ENCODE results near the gene SMIM3. TPM values are rescaled to one million over a fixed set of nuclear protein-coding genes. Genes with fewer than 3 reads are reported as not detected.
"Not testable (repeated sequence)": the region's sequence is repeated elsewhere in the genome, so short reads cannot be mapped to it uniquely, and the experiment has no call there.

The SMIM3 gene
- total and polyA plus RNA-seq, 2 of the 4 experiments (the other 2 are of a cell fraction) = 37.5 to 53.4 TPM

- dilution Hi-C loops (cut with HindIII; ENCODE audit: low sequenced_read_pairs, unreplicated experiment) (no loop called here), in situ Hi-C loops (cut with MboI; ENCODE audit: low sequenced_read_pairs) (no loop called here)
Observed at GRCh38 chr5:150829744-150830143, 51.2 kb downstream of the SMIM3 start.

GRCh38 chr5:150831821-150832220 lies 53.3 kb downstream of the SMIM3 start:
- H4K5ac ChIP-seq (ENCODE audit: low read depth, low read length); H4K91ac ChIP-seq (ENCODE audit: insufficient read depth, low read depth, low read length); H3K4me3 ChIP-seq (ENCODE audit: insufficient read depth, low read depth, low read length); H3K23ac ChIP-seq (ENCODE audit: low read depth, low read length); H3K9me3 ChIP-seq (ENCODE audit: control insufficient read depth, insufficient read depth, low read length); H2AFZ ChIP-seq (replicated peaks; ENCODE audit: low read length, poor library complexity); H2BK120ac ChIP-seq (ENCODE audit: low read depth, low read length); H2AK9ac ChIP-seq (replicated peaks; ENCODE audit: low read depth, low read length, poor library complexity); in situ Hi-C loops (cut with MboI; ENCODE audit: low sequenced_read_pairs); BruUV-seq (replicated peaks); H2BK5ac ChIP-seq (ENCODE audit: low read depth, low read length, poor library complexity, severe bottlenecking); H3K18ac ChIP-seq (ENCODE audit: low read depth, low read length); intact Hi-C loops (cut with micrococcal nuclease); CTCF ChIA-PET; H3K9me1 ChIP-seq (ENCODE audit: insufficient read depth, low read length); H2BK20ac ChIP-seq (ENCODE audit: low read depth, low read length); H3K36me3 ChIP-seq (ENCODE audit: control insufficient read depth, insufficient read depth, low read length); DNase-seq; ATAC-seq (ENCODE audit: low read depth); H4K20me1 ChIP-seq (ENCODE audit: insufficient read depth, low read length); H3K4ac ChIP-seq (ENCODE audit: low read depth, low read length); dilution Hi-C loops (cut with HindIII; ENCODE audit: low sequenced_read_pairs, unreplicated experiment); H2BK15ac ChIP-seq (ENCODE audit: low read depth, low read length); POLR2A ChIA-PET (ENCODE audit: unreplicated experiment); H3K79me1 ChIP-seq (ENCODE audit: low read depth in 1 of 2, low read length in 2 of 2); H3K27ac ChIP-seq (ENCODE audit: insufficient read depth, low read length); H3K27me3 ChIP-seq (ENCODE audit: control insufficient read depth, insufficient read depth, low read length); H4K8ac ChIP-seq (ENCODE audit: low read depth in 2 of 2, low read length in 2 of 2); H2AK5ac ChIP-seq (ENCODE audit: low read depth, low read length); H3K9ac ChIP-seq (ENCODE audit: low read depth, low read length); H3K56ac ChIP-seq (ENCODE audit: extremely low read depth, insufficient read depth, low read length); H3K4me2 ChIP-seq (ENCODE audit: low read depth, low read length); H3K14ac ChIP-seq (replicated peaks; ENCODE audit: low read depth, low read length); H3K4me1 ChIP-seq (ENCODE audit: control insufficient read depth, insufficient read depth, low read length): not testable (repeated sequence)
- WGBS, 2 experiments (ENCODE audit: extremely low coverage in 2 of 2, insufficient read length in 1 of 2) = no CpG with 5 or more reads among the region's 3 CpGs

More at GRCh38 chr5:150829744-150830143, 51.2 kb downstream of the SMIM3 start:
- ATAC-seq (ENCODE audit: low read depth) = no peak
- Histone ChIP-seq H3K4me1 (ENCODE audit: control insufficient read depth, insufficient read depth, low read length) (no peaks in the 10 kb centered on the region), H3K18ac (ENCODE audit: low read depth, low read length) (no peak overlapping the region), H3K14ac (replicated peaks; ENCODE audit: low read depth, low read length) (no peak overlapping the region), H4K5ac (ENCODE audit: low read depth, low read length) (no peak overlapping the region), H4K20me1 (ENCODE audit: insufficient read depth, low read length) (no peaks in the 10 kb centered on the region), H2BK120ac (ENCODE audit: low read depth, low read length) (no peak overlapping the region), H2AK5ac (ENCODE audit: low read depth, low read length) (no peak overlapping the region), H3K4me3 (ENCODE audit: insufficient read depth, low read depth, low read length) (no peak overlapping the region), H4K8ac (ENCODE audit: low read depth in 2 of 2, low read length in 2 of 2) (no peak overlapping the region), H3K23ac (ENCODE audit: low read depth, low read length) (no peak overlapping the region), H3K27me3 (ENCODE audit: control insufficient read depth, insufficient read depth, low read length) (no peaks in the 10 kb centered on the region; the same call in 1 of the 2 replicates), H3K4ac (ENCODE audit: low read depth, low read length) (no peak overlapping the region), H3K36me3 (ENCODE audit: control insufficient read depth, insufficient read depth, low read length) (no peaks in the 10 kb centered on the region), H2AK9ac (replicated peaks; ENCODE audit: low read depth, low read length, poor library complexity) (no peak overlapping the region), H3K56ac (ENCODE audit: extremely low read depth, insufficient read depth, low read length) (no peak overlapping the region), H4K91ac (ENCODE audit: insufficient read depth, low read depth, low read length) (no peak overlapping the region), H2AFZ (replicated peaks; ENCODE audit: low read length, poor library complexity) (no peak overlapping the region), H3K4me2 (ENCODE audit: low read depth, low read length) (no peak overlapping the region), H2BK15ac (ENCODE audit: low read depth, low read length) (no peak overlapping the region), H3K9me1 (ENCODE audit: insufficient read depth, low read length) (no peaks in the 10 kb centered on the region), H3K79me1 (ENCODE audit: low read depth in 1 of 2, low read length in 2 of 2) (no peaks in the 10 kb centered on the region), H3K9ac (ENCODE audit: low read depth, low read length) (no peak overlapping the region), H2BK20ac (ENCODE audit: low read depth, low read length) (no peak overlapping the region), H3K9me3 (ENCODE audit: control insufficient read depth, insufficient read depth, low read length) (peaks cover 4% of the 10 kb centered on the region; the same call in 1 of the 2 replicates), H2BK5ac (ENCODE audit: low read depth, low read length, poor library complexity, severe bottlenecking) (no peak overlapping the region), H3K27ac (ENCODE audit: insufficient read depth, low read length) (no peak overlapping the region)
- DNase-seq = no peak
- WGBS, 2 experiments (ENCODE audit: extremely low coverage in 2 of 2, insufficient read length in 1 of 2) = no CpG with 5 or more reads among the region's 5 CpGs
- ChIA-PET CTCF (no interaction called here), POLR2A (ENCODE audit: unreplicated experiment) (no interaction called here)
- intact Hi-C loops (cut with micrococcal nuclease) = no loop called here
- no TSS peak for BruUV-seq (replicated peaks)
- TF ChIP-seq BHLHE40 (IDR thresholded peaks at IDR 0.05; ENCODE audit: low read depth, low read length) (no peak), CHD1 (IDR thresholded peaks at IDR 0.05; ENCODE audit: low read depth, low read length) (no peak), MAZ (IDR thresholded peaks at IDR 0.05; ENCODE audit: borderline replicate concordance, low read depth, low read length) (no peak), NFE2L2 (IDR thresholded peaks at IDR 0.05; ENCODE audit: low read depth, low read length) (no peak), RAD21 (IDR thresholded peaks at IDR 0.05; ENCODE audit: low read length) (no peak), RCOR1 (IDR thresholded peaks at IDR 0.05; ENCODE audit: insufficient replicate concordance, low read length) (no peak), RFX5 (IDR thresholded peaks at IDR 0.05; ENCODE audit: low read depth, low read length) (no peak)

All from IMR-90 (cell line).